Panc1 (cell line): ENCODE measurements around the gene ADAMTSL2. TPM values are rescaled to one million over a fixed set of nuclear protein-coding genes. Genes with fewer than 3 reads are reported as not detected.
A peak's percentile ranks its signal among the peaks of the same experiment; 100 is the strongest.

Experiments
- ATAC-seq: fragments of 200-7000 bp; cut with Tn5 transposase; 2 replicates; pipeline ENCODE4 v1.9.1; 2020; ENCODE audit warnings: mild to moderate bottlenecking, moderate library complexity
- BruUV-seq: library from RNA; stranded (reverse); fragments of 400-500 nt; replicated peaks from 2 replicates; lab custom pipeline; 2021; lab: Mats Ljungman, UMichigan
- CTCF ChIA-PET: fragments of 300-600 bp; sonication (Branson Sonifier 250); formaldehyde crosslinking; loops from one replicate; lab custom pipeline; 2022; ENCODE audit warnings: antibody characterized with exemption; lab: Charles Lee
- POLR2A ChIA-PET: fragments of 300-600 bp; sonication (Branson Sonifier 250); formaldehyde crosslinking; loops from one replicate; lab custom pipeline; 2022; ENCODE audit warnings: antibody characterized with exemption; lab: Charles Lee
- DNase-seq: peaks from one replicate; pipeline ENCODE4 v3.0.0-alpha.2; 2010; ENCODE audit warnings: low read depth, low spot score
- H3K27ac ChIP-seq: 2 replicates; pipeline ENCODE4 v1.5.1; 2011; ENCODE audit warnings: mild to moderate bottlenecking, low read length, inconsistent platforms
- H3K27me3 ChIP-seq: fragments of 200-500 bp; sonication (Bioruptor generic); 2 replicates; pipeline ENCODE4 v1.6.0; 2014; ENCODE audit warnings: low read length, inconsistent platforms; ENCODE audit not compliant: control insufficient read depth, insufficient read depth
- H3K36me3 ChIP-seq: fragments of 200-500 bp; sonication (Bioruptor generic); 2 replicates; pipeline ENCODE4 v1.5.1; 2014; ENCODE audit warnings: inconsistent platforms, mild to moderate bottlenecking, low read length, moderate library complexity; ENCODE audit not compliant: control insufficient read depth, insufficient read depth
- H3K4me1 ChIP-seq: 2 replicates; pipeline ENCODE4 v1.5.1; 2011; ENCODE audit warnings: inconsistent platforms, mild to moderate bottlenecking, low read length, moderate library complexity; ENCODE audit not compliant: control insufficient read depth, insufficient read depth
- H3K4me3 ChIP-seq, 2 experiments: 2 replicates each; pipeline ENCODE4 v1.5.1; 2011 to 2012; ENCODE audit warnings: low read depth in 2 of 2, low read length in 2 of 2, mild to moderate bottlenecking in 2 of 2, inconsistent platforms in 1 of 2, moderate library complexity in 1 of 2
- H3K9me3 ChIP-seq: fragments of 200-500 bp; sonication (Bioruptor generic); 2 replicates; pipeline ENCODE4 v1.5.1; 2014; ENCODE audit warnings: low read depth, mild to moderate bottlenecking, inconsistent platforms, low read length, moderate library complexity; ENCODE audit not compliant: control insufficient read depth, insufficient read depth
- CTCF ChIP-seq: fragments of 450-650 bp; IDR thresholded peaks from 2 replicates; pipeline ENCODE4 v1.5.1; 2017; ENCODE audit warnings: mild to moderate bottlenecking
- POLR2AphosphoS5 ChIP-seq: IDR thresholded peaks from 2 replicates; pipeline ENCODE4 v1.6.1; 2012; ENCODE audit warnings: mild to moderate bottlenecking, low read depth, low read length, moderate library complexity
- REST ChIP-seq, 2 experiments: IDR thresholded peaks; 2 replicates each; pipeline ENCODE4 v1.6.1; 2011 to 2012; ENCODE audit warnings: low read depth in 2 of 2, control low read depth in 1 of 2, low read length in 1 of 2, mild to moderate bottlenecking in 1 of 2, moderate library complexity in 1 of 2; ENCODE audit not compliant: insufficient read depth in 1 of 2
- SIN3A ChIP-seq: IDR thresholded peaks from 2 replicates; pipeline ENCODE4 v1.6.1; 2012; ENCODE audit warnings: low read depth, mild to moderate bottlenecking, low read length, moderate library complexity, borderline replicate concordance; ENCODE audit not compliant: insufficient read depth
- TCF7L2 ChIP-seq: IDR thresholded peaks from 2 replicates; pipeline ENCODE4 v1.6.1; 2011; ENCODE audit warnings: mild to moderate bottlenecking, low read depth, low read length, inconsistent platforms
- in situ Hi-C: cut with HindIII; loops from 2 replicates; pipeline ENCODE4 v1.10.0; 2016; ENCODE audit warnings: low sequenced_read_pairs, low pct_unique_long_range_greater_than_20kb
- intact Hi-C: fragments of 100-400 bp; cut with micrococcal nuclease; formaldehyde crosslinking; loops from one replicate; pipeline ENCODE4 v1.10.0; 2022; ENCODE audit not compliant: unreplicated experiment
- total RNA-seq: library from RNA; stranded (reverse); gene quantifications from one replicate; pipeline ENCODE4 v1.2.1, GENCODE V29; 2021; ENCODE audit not compliant: unreplicated experiment

Gene ADAMTSL2
- total RNA-seq, 1 experiment from 2014 or later = 0.10 TPM

- POLR2A ChIA-PET = no interaction called here
- Histone ChIP-seq H3K4me1 (no peaks in the 10 kb centered on the region; the same call in 1 of the 2 replicates), H3K4me3 (no peak overlapping the region), H3K36me3 (no peaks in the 10 kb centered on the region), H3K27ac (no peak overlapping the region), H3K9me3 (no peaks in the 10 kb centered on the region), H3K27me3 (no peaks in the 10 kb centered on the region)
- BruUV-seq = no TSS peak
- CTCF ChIA-PET = no interaction called here
- TF ChIP-seq REST (IDR thresholded peaks at IDR 0.05; ENCODE audit: insufficient read depth in 1 of 2, low read depth in 2 of 2, low read length in 1 of 2) = no peak
- no peak for TF ChIP-seq TCF7L2
- TF ChIP-seq SIN3A = no peak
- no peak for TF ChIP-seq CTCF
- ATAC-seq (no peak), DNase-seq (no peak)
- in situ Hi-C loops (no loop called here), intact Hi-C loops (no loop called here)
Observed at GRCh38 chr9:133528876-133529241, 5.6 kb upstream of the ADAMTSL2 start.

- intact Hi-C loops = no loop called here
- in situ Hi-C loops = no loop called here
- 0 out of 2 replicates have a peak, but pooled peaks have one; percentile 18 for ATAC-seq
Observed at GRCh38 chr9:133529457-133529856, 5.0 kb upstream of the ADAMTSL2 start.

More at GRCh38 chr9:133529457-133529856, 5.0 kb upstream of the ADAMTSL2 start:
- Histone ChIP-seq H3K9me3 (no peaks in the 10 kb centered on the region), H3K4me1 (no peaks in the 10 kb centered on the region; the same call in 1 of the 2 replicates), H3K36me3 (no peaks in the 10 kb centered on the region), H3K27ac (no peak overlapping the region), H3K4me3 (no peak overlapping the region), H3K27me3 (no peaks in the 10 kb centered on the region)
- TF ChIP-seq POLR2AphosphoS5 = no peak
- no peak for TF ChIP-seq SIN3A
- no peak for TF ChIP-seq REST (IDR thresholded peaks at IDR 0.05; ENCODE audit: insufficient read depth in 1 of 2, low read depth in 2 of 2, low read length in 1 of 2)
- TF ChIP-seq TCF7L2 = no peak
- no peak for TF ChIP-seq CTCF
- ChIA-PET POLR2A (no interaction called here), CTCF (no interaction called here)
- no TSS peak for BruUV-seq
- no peak for DNase-seq
